HG03442 (cell line): ENCODE data around the gene COG1.

Source experiments
- ATAC-seq: cut with Tn5 transposase; IDR thresholded peaks from one replicate; pipeline ENCODE4 v1.9.1; 2021; ENCODE audit warnings: mild to moderate bottlenecking, moderate library complexity; ENCODE audit not compliant: unreplicated experiment

COG1 gene

DNA sequence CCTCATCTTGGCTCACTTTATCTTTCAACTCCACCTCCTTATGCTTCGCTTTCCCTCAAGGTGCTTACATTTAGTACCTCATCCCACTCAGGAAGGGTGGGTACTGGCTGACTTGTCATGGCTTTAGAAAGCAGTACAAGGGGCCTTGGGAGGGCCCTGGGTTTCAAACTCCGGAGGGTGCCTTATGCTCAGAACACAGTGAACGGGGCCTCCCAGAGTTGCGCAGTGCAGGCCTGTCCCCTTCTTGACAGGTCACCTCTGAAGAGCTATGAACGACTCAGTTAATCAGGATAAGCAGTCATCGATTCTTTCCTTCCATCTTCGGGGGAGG lies 6.0 kb downstream of the COG1 start:
- ATAC-seq, result no peak

DNA sequence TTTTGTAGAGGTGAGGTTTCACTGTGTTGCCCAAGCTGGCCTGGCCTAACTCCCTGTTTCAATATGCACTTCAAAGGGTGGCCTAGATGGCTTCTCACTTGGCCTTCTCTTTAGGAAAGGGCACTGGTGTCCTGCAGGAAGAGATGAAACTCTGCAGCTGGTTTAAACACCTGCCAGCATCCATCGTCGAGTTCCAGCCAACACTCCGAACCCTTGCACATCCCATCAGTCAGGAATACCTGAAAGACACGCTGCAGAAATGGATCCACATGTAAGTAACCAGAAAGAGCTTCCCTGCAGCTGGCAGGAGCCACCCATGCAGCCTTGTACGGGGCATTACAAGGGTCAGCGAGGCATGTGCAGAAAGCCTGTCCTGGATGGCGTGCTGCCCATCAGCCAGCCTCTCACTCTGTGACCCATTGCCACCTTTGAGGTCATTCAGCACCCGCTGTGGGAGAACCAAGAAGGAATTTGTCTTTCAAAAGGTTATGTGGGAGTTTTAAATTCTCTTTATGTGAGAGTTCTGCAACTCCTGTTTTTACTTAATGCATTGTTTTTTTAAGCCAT lies 7.0 kb downstream of the COG1 start:
- ATAC-seq, result no peak

DNA sequence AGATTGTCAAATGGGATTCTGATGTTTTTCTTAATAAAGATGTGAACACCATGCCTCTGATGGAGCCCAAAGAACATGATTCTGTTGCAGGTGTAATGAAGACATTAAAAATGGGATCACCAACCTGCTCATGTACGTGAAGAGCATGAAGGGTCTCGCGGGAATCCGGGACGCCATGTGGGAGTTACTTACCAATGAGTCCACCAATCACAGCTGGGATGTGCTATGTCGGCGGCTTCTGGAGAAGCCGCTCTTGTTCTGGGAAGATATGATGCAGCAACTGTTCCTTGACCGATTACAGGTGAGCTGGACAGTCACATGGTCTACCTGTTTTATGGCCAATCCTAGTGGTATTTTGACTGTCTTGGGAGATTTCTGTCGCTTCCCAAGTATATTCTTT lies 7.6 kb downstream of the COG1 start:
- no peak for ATAC-seq

DNA sequence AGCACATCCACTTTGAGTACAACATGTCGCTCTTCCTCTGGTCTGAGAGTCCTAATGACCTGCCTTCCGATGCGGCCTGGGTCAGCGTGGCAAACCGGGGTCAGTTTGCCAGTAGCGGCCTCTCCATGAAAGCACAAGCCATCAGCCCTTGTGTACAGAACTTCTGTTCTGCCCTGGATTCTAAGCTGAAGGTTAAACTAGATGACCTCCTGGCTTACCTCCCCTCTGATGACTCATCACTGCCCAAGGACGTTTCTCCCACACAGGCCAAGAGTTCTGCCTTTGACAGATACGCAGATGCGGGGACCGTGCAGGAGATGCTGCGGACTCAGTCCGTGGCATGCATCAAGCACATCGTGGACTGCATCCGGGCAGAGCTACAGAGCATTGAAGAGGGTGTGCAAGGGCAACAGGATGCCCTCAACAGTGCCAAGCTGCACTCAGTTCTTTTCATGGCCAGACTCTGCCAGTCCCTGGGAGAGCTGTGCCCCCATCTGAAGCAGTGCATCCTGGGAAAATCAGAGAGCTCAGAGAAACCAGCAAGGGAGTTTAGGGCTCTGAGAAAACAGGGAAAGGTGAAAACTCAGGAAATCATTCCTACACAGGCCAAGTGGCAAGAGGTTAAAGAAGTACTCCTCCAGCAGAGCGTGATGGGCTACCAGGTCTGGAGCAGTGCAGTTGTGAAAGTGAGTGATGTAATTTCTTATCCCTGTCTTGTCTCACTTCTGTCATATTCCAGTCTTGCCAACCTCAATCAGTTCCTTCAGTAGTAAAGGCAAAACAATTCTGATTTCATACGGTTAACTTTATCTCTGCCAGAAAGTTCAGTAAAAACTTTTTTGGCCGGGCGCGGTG lies 8.6 kb downstream of the COG1 start:
- ATAC-seq, result no peak

DNA sequence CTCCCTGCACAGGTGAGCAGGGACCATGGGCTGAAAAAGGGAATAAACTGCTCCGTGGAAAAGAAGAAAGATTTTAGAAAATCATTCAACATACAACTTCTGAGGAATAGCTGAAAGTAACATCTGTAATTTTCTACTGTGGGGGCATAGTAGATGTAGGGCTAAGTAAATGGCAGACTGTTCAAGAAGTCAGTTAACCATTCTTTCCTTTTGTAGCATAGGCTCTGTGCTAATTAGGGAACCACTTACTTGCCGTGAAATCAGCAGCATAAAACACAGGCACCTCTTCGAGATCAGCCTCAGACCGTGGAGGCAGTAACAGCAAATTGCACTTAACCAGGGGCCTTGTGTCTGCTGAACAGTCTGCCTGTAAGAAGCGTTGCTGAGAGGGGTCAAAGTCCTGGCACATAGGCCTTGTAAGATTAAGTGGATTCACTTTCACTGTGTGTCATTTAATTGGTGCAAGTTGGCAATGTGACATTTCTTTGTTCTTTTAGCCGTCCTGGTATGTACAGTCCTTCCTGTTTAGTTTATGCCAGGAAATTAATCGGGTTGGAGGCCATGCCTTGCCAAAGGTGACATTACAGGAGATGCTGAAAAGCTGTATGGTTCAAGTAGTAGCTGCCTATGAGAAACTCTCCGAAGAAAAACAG lies 10.4 kb downstream of the COG1 start:
- no peak for ATAC-seq

DNA sequence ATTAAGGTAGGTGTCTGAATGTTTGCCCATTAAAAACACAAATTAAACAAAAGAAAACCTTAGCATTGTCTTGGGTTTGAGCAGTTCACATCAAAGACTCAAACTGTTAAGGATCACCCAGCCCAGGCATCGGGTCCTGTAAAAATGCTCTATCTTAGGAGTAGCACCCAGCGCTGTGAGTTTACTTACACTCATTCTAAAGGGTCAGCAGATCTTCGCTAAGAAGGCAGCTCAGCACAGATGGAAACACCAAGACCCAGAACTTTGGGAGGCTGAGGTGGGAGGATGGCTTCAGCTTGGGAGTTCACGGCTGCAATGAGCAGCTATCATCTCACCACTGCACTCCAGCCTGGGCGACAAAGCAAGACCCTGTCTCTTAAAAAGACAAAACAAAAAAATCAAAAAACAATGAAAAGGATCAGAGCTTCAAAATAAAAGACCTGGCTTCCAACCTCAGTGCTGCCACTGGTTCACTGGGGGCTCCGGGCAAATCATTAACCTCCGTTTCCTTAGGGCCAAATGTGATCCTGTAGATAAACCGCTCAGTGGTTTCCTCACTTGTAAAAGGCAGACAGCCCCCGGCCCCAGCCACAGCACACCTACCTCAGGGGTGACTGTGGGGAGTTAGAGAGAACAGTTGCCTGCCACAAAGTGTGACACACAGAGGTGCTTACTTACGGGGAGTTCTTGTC lies 11.1 kb downstream of the COG1 start:
- no peak for ATAC-seq

DNA sequence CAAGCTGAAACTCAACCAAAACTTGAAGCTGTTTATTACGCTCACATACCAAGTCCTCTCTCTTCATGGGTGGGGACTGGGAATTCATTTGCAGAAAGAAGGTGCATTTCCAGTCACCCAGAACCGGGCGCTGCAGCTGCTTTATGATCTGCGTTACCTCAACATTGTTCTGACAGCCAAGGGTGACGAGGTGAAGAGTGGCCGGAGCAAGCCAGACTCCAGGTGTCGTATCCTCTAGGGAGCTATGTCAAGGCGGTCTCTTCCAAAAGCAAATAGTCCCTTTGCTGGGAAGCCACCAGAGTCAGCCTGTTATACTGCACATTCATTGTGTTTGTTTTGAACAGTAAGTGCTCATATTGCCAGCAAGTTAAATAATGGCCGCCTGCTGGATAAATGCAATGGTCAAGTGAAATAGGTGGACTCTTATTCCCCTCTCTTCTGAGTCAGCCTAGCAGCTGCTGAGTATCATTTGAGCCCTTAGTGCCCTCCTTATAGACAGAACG lies 12.7 kb downstream of the COG1 start:
- no peak for ATAC-seq

DNA sequence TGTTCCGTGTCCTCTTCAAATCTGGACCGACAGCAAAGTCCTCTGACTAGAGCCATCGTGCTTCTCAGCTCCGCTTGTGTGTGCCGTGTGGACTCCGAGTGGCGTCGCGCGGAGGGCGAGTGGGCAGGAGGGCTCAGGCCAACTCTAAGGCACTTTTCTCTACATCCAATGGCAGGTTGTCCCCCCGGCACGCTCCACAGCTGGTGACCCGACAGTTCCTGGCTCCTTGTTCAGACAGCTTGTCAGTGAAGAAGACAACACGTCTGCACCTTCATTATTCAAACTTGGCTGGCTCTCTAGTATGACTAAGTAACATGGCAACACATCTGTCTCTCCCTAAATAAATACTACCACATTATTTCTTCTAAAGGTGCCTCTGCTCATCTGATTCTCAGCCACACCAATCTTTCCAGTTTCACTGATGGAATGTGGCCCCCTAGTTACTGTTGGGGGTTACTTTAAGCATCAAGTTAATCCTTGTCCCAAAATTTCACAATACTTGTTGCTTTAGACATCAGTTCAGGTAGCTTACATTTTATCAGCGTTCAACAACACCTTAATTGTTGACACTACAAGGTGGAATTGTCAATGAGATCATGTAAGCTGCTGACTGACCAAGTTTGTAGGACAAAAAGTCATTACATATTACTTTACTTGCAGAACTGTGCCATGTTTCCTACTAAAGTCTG lies 15.4 kb downstream of the COG1 start:
- ATAC-seq, result no peak

DNA sequence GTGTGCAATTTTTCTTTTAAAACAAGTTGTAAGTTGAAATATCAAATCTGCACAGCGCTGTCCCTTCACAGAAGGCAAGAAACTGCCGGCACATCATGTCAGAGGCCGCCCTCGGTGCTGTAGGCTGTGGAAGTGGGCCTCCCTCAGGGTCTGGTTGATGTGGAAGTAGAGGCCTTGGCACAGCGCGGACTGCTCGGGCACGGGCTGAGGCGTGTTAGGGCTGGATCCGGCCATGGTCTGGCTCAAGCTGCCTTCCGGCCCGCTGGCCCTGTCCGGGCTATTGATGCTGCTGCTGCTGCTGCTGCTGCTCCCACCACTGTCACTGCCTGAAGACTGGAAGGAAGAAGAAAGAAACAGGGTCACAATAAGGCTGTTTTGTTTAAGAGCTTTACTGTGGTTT lies 16.6 kb downstream of the COG1 start:
- ATAC-seq, result no peak

DNA sequence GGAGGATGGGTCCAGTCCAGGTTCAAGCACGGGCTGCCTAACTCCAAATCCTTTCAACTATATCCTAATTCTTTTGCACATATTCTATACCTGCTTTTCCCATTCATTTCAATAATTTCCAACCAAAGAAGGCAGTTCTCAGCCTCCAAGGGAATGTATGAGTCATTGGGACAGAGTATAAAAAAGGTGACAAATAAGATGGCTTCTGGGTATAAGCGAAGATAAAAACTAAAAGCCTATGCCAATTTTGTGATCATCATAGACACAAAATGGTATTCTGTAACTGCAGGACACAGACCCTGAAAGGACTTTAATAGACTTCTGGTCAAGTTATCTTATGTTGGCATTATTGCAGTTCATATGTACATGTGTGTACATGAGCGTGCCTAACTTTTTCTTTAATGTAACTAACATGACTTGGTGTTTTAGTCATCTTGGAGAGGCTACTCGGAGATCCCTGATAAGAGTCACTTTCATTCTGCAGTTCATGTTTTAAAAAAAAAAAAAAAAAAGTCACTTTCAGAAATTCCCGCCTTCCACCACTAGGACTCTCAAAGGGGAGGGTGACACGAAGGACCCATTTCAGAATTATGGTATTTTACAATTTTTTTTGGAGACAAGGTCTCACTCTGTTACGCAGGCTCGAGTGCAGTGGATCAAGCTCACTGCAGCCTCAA lies 17.3 kb downstream of the COG1 start:
- ATAC-seq, result no peak

DNA sequence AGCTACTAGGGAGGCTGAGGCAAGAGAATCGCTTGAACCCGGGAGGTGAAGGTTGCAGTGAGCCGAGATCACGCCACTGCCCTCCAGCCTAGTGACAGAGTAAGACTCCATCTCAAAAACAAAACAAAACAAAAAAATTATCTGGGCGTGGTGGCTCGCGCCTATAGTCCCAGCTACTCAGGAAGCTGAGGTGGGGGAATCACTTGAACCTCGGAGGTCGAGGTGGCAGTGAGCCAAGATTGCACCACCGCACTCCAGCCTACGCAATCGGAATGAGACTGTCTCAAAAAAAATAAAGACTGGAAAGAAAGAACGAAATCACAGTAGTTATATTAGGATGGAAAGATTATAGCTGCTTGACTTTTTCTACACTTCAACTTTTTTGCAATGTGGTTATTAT lies 18.9 kb downstream of the COG1 start:
- no peak for ATAC-seq

DNA sequence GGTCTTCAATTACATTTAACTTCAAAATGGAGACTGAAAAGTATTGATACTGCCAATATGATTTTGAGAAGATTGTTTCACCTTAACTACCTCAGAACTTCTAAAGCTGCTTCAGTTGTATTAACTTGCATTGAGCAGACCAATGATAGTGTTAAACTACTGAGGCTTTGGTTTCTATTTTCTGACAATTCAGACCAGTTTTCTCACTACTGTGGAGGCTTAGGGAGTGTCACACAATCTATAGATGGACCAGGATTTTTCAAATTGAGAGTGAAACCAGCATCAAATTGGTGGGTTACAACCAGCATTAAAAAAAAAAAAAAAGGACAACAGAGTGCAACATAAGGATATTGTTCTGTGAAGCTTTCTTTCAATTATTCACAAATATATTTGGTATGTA lies 21.2 kb downstream of the COG1 start:
- ATAC-seq, result no peak

DNA sequence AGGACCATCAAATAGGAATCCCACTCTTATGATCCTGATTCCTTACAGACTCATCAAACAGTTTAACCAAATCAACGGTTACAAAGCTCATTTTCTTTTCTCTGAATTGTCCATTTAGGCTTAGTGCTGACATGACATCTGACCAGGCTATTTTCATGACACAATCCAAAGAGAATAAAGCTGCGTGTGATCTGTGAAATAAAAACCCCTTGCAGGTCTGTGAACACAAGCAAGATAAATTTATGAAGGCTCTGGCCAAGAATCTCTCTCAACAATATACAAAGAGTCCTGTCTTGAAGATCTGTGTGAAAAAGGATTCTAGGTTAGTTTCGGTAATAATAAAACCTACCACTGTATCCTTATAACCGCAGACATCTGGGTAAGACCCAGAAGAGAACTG lies 22.0 kb downstream of the COG1 start:
- ATAC-seq, result no peak

DNA sequence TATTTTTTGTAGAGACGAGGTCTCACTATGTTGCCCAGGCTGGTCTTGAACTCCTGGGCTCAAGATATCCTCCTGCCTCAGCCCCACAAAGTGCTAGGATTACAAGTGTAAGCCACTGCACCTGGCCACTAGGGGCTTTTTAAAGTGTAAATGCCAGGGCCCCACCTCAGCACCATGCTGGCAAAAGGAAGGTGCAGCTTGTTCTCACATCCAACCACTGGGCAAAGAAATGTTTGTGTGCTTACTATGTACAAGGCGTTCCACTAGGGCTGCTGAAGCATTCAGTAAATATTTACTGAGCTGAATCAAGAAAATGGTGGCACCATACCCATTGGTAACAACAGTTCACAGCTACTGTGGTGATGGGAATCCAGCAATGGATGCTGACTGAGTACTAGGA lies 22.6 kb downstream of the COG1 start:
- ATAC-seq, result no peak

DNA sequence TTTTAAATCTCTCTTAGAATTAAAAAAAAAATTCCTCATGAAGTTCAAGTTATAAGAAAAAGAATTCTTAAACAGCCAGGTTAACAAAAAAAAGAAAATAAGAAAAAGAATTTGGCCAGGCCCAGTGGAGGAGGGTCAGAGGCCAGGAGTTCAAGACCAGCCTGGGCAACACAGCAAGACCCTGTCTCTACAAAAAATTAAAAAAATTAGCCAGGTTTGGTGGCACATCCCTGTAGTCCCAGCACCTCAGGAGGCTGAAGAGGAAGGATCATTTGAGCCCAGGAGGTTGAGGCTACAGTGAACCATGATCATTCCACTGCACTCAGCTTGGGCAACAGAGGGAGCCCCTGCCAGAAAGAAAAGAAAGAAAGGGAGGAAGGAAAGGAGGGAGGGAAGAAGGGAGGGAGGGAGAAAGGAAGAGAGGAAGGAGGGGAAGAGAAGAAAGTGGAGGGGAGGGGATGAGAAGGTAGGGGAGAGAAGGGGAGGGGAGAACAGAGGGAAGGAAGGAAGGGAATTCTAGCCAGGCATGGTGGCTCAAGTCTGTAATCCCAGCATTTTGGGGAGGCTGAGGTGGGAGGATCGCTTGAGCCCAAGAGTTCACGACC lies 30.9 kb downstream of the COG1 start:
- no peak for ATAC-seq

DNA sequence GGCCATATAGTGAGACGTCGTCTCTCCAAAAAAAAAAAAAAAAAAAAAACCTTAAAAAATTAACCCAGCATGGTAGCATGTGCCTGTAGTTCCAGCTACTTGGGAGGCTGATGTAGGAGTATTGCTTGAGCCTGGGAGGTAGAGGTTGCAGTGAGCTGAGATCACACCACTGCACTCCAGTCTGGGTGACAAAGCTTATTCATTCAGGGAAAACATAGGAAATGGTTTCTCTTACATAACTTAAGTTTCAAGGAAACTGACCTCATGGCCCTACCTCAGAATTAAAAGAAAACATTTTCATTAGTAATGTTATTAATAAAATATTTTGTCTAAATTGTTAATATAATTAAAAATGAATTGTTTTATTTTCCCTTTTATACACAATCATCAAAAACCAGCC lies 31.4 kb downstream of the COG1 start:
- no peak for ATAC-seq

DNA sequence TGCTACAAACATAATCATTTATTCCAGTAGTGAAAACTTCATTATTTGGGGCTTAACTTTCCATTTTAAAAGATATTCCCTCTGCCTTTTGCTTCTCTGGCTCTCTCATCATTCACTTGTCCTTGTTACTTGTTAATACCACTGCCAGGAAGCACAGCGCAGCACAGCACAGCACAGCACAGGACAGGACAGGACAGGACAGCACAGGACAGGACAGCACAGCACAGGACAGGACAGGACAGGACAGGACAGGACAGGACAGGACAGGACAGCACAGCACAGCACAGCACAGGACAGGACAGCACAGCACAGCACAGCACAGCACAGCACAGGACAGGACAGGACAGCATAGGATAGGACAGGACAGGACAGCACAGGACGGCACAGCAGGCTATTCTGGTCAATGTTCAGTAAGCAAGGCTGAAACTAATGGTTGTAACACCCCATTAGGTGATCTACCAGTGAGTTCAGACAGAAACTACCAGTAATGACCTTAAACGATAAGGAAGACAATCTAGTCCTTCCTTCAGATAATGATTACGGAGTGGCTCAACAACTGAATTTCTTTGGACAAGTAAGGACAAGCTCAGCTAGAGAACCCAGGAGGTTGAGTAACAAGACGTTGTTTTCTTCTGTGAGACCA lies 31.9 kb downstream of the COG1 start:
- no peak for ATAC-seq

DNA sequence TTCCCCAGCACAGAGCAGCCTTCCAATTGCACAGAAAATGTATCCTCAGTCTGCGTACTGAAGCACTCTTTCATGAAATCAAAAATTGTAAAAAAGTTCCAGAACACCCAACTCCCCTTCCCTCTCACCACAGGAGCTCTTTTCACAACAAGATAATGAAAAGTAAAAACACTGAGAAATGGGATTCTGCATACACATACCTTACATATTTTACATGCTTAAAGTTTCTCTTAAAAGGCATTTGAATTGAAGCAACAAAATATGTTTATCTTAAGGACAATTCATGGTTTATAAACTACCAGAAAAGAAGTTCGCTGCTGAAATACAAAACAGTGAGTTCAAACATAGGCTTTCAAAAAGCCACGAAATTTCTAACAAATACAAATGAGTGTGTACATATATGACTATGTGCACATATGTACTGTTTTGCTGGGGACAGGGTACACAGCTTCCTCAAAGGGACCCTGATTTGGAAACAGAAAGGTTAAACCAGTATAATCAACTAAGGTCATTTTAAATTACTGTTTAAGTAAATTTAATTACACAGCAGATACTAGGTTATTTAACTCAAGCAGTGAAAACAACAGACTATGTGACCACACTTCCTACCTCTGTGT lies 33.8 kb downstream of the COG1 start:
- no peak for ATAC-seq

DNA sequence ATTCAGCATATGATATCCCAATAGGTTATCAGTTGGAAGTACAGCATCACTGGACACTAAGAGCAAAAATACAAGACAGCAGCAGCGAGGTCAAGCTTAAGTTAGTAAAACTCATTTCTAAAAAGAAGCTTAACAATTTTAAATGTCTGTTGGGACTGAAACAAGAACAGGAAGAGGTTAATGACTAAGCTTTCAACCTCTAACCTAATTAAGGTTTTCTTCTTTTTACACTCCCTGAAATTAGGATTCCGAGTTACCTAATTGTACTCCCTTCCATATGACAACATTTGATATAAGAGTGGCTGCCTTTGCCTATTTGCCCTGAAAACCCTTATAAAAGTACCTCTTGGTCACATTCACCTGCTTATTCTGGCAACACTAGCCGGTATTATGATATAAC lies 34.5 kb downstream of the COG1 start:
- no peak for ATAC-seq
